GM21515 (cell line): ENCODE data around the gene HECA.
"Not testable (repeated sequence)": the region's sequence is repeated elsewhere in the genome, so short reads cannot be mapped to it uniquely, and the experiment has no call there.

Experiments used
- ATAC-seq: cut with Tn5 transposase; IDR thresholded peaks from one replicate; pipeline ENCODE4 v1.9.1; 2021; ENCODE audit not compliant: unreplicated experiment

The HECA gene

DNA sequence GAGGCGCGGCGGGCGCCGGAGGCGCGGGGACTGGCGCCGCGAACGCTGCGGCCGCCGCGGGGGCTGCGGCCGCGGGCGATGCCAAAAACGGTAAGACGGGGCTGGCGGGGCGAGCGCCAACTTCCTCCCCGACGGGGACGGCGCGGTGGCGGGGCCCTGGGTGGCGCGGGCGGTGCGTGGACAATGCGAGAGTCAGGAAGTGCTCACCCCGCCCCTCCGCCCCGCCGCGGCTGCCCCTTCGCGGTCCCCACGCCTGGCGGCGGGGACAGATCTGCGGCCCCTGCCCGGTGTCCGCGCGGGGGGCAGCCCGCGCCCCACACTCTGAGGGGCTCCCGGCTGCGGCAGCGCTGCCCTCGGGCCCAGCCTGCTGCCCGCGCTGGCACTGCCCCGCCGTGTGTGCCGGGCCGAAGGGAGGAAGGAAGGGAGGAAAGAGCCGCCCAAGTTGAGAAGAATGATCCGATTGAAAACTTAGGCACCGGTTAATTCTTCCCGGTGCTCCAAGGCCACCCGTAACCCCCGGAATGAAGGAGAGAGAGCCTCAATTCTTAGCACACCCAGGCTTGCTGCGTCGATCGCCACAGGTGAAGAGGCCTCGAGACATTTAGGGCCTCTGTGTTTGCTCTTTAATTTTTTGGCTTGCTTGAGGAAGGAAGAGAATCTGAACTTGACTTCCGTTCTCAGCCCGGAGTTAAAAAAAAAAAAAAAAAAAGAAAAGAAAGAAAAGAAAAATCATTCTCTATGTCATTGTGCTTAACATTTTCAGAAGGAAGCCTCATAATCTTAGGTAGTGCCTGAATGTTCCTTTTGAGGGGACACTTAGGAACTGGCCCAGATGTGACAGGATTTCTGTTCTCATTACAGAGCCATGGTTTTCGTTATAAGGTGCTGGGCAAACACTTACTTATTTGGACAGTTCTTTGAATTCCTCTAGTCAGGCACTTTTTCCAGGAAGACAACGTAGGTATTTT is 982 bp downstream of the HECA start:
- peak; percentile 32 for ATAC-seq

DNA sequence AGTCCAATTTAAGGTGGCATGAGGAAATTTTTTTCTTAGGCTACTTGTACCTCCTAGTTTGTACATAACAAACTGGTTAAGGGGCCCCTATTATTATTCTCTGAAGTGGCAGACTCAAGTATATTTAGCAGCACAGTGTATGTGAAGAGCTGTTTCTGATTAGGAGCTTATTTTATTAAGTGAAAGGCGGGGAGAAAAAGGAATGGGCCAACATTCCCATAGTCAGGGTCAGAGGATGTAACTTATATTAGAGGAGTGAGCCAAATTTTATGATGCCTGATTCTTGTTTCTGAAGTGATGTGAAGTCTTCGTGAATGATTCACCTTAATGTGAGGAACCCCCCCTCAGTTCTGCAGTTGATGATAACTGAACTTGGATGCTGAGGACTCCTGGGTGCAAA is 2.8 kb downstream of the HECA start:
- no peak for ATAC-seq

DNA sequence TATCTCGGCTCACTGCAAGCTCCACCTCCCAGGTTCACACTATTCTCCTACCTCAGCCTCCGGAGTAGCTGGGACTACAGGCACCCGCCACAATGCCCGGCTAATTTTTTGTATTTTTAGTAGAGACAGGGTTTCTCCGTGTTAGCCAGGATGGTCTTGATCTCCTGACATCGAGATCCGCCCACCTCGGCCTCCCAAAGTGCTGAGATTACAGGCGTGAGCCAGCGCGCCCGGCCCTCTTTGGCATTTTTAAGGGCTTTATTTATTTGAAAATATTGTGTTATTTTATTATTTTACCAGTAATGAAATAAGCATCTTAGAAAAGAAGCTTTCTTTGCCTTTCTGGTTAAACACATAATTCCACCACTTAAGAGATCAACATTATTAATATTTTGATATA is 6.0 kb downstream of the HECA start:
- not testable (repeated sequence) for ATAC-seq

DNA sequence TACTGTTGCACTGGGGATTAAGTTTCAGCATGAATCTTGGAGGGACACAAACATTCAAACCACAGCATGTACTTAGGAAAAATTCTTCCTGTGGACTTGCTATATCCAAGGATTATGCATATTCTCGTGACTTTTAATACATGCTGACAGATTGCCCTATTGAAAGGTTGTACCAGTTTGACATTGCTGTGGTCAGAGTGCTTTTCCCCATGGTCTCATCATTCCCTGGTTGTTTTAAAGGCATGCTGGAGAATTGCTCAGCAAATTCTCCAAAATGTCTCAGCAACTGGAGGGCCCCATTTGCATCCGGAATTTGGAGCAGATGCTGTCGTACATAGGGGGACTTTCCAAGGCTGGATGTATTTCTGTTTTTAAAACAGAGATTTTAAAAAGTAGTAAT is 7.4 kb downstream of the HECA start:
- no peak for ATAC-seq

DNA sequence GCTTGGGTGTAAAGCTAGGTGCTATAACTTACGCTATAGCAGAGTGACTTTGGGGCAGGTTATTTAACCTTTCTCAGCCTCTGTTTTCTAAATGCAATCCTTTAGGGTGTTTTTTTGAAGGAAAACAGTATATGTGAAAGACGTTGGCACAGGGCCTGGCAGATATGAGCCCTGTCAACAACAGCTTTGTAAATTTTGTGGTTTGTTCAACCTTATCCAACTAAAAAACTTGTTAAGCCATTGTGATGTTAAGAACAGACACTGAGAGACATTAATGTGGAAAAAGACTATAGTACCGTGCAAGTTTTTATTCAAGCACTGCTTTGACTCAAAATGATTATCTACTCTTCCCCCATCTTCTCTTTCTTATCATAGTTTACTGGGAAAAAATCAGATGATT is 8.2 kb downstream of the HECA start:
- ATAC-seq, result no peak

DNA sequence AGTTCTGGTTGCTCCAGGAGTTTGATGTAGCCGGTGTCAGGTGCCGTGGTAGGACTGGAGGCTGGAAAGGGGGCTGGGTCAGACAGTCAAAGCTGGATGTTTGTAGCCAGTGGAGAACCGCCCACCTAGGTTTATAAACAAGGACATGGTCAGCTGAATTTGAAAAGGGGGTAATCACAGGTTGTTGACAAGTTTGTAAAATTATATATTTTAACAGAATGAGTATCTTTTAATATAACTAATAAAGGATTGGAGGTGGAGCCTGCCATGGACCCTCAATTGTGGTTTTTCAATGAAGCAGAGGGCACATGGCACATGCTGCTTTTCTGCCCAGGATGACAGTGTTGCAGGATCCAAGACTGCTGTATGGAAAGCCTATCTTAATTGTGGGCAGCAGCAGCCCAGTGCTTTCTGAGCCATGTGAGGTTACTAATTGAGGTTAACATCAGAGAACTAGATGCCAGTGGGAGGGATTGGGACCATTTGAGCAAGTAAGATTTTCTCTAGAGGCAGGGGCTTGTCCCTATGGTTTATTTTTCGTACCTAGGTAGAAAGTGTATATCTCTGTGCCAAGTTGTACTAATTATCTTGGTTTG is 9.7 kb downstream of the HECA start:
- no peak for ATAC-seq

DNA sequence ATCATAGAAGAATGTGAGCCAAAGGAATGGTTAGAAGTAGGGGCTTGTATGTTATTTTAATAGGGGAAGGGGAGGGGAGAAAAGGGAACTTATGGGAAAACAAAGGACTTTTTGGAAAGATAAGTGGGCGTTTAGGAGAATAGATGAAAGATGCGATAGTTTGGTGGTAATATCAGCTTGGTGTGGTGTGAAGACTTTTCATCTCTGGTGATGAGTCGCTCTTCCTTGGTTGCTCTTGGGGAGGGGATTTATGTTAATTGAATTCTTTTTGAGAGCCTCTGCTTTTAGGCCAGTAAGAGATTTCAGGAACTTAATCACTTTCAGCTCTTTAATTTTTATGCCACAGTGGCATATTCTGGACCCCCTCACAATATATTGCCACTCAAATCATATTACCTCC is 10.8 kb downstream of the HECA start:
- ATAC-seq, result no peak

DNA sequence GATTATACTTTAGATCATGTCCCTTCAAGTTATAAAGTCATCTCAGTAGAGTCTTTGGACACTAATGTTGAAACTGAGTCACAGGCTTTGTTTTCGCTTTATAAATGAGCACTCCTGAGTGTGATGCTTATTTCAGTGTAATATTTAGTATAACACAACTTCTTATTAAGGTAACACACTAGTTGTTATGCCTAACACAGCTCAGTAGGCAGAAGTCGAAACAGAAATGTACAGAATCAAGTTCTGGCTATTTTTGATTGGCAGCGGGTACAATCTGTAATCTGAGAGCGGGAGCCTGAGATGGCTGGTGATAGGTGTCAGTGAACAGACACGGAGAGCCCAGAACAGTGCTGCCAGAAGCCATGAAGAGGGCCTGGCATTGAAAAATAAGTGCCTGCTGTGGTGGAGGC is 11.4 kb downstream of the HECA start:
- ATAC-seq, result peak; percentile 44

DNA sequence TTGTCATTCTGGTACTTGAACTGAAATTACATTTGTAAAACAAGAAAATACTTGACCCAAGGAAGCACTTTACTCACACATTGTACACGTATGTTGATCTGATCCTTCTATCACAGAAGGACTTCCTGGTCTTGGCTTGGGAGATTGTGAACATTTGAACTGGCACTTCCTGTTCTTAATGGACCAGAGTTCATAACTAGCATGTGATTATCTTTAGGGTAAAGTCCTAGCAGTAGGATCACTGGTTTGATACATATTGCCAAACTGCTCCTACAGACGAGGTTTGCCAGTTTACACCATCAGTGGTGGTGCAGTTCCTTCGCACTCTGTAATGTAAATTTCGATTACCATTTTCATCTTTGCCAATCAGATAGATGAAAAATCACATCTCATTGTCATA is 12.7 kb downstream of the HECA start:
- ATAC-seq, result no peak

DNA sequence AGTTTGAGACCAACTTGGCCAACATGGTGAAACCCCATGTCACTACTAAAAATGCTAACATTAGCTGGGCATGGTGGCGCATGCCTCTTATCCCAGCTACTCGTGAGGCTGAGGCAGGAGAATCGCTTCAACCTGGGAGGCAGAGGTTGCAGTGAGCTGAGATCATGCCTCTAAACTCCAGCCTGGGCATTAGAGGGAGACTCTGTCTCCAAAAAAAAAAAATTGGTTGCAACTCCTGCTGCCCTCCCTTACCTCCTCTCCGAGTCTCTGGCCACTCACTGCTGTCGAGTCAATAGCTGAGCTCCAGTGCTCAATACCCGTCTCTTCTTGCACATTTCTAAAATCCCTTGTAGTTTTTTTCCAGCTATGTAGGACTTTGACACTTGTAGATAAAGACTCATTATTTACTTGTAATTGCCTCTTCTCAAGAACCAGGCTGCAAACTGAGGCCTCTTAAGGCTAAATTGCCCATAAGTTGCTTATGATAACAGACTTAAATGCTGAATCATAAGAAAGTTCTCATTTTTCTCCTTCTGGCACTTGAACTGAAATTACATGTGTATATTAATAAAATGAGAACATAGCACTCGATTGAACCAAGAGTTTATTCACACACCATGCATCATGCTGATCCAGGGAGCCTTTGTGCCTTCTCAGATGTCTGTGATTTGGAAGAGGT is 13.8 kb downstream of the HECA start:
- no peak for ATAC-seq

DNA sequence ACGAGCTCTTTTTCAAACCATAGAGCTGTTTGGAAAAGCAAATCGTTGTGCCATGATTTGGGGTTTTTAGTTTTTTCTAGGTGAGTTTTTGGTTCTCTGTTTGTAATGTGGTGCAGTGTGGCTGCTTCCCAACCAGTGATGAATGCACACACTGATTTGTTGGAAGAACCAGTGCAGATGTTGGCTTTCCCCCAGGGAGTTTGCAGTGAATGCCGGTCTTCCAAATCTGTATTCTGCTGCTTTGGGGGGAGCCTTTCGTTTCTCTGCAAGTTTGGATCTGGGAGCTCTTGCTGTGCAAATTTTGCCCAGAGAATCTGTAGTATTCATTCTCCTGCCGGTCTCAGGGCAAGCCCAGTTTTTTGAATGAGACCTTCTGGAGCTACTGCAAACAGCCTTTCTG is 14.5 kb downstream of the HECA start:
- ATAC-seq, result no peak

DNA sequence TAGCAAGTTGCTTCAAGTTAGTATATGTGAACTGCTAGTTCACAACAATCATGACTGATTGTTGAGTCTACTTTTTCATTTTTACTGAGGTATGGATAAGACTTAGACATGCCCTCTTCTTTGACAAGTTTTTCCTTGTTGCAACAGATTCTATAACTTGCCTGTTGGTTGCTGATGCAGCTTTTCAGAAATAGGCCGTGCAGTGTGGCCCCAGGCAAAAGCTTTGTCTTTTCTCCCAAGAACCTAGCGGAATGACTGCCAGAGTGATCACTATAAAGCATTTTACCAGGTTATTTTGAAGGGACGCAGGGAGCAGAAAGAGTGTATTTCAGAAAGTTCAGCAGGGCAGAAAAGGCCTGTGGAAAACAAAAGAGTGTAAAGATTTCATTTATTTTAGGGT is 16.0 kb downstream of the HECA start:
- no peak for ATAC-seq

DNA sequence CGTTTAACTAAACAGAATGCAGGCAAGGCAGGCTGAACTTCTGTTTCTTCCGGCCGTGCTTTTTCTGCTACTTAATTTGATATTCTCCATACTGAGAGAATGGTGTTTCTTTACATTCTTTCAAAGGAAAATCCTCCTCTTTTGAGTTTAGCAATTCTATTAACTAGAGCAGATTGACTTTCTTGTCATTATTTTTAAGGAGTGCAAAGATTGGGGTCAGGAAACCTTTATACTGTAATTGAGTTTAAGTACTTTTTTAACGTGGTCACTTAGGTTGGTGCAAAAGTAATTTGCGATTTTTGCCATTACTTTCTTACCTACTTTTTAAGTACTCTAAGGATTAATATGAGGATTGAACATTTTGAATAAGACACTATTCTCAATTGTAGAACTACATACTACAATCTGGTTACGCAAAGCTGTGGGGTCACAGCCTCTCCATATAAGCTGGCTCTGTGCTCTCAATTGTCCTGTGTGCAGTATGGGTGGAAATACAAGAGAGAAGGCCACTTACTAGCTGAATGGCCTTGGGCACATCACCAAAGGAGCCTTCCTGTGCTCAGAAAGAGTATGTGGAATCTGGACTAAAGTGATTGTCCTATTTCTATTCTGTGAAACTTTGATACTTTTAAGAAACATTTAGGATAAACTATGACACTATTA is 16.7 kb downstream of the HECA start:
- ATAC-seq, result no peak

DNA sequence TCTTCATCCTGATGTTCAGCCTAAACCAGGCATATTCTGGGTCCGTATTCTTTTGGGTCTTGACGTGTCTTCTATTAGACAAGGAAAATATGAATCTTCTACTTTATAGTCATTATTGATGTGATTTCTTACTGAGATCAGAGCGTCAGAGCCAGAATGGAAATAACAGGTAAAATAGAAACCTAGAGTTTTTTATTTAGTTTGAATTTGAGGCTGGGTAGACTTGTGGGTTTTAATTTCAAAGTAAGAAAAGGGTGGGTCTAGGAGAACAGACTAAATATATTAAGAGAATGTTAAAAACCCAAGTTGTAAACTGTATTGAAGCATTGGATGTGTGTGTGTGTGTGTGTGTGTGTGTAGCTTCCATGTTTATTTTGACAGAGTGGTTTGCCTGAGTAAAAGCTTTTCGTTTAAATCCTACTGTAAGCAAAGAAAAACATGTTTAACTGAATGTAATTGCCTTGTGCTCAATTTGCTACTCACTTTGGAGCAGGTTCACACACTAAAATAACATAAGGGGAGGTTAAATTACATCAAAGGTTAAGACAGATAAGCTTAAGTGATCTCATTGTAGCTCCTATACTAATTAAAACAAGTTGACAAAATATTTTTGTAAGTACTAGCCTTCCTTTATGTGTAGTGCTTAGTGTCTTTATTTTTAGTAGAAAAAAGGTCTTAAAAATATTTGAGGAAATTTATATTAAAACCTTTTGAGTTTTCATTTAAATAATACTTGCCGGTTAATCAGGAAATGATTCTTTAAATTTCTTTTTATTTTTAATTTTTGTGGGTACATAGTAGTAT is 17.4 kb downstream of the HECA start:
- no peak for ATAC-seq

DNA sequence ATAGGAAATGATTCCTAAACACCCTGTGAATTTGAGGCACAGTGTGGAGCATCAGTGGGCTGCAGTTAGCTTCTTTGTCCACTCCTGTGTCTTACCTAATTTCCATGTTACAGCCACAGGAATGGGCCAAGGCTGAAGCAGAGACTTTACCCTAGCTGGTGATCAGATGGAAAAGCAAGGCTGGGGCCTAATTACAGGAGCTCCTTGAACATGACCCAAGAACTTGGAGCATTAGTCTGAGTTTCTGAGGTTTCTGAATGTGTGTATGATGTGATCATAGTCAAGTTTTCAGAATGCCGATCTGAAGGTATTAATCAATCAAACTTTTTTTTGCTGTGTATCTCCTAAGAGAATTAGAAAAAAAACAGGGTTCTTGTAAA is 18.0 kb downstream of the HECA start:
- ATAC-seq, result no peak

DNA sequence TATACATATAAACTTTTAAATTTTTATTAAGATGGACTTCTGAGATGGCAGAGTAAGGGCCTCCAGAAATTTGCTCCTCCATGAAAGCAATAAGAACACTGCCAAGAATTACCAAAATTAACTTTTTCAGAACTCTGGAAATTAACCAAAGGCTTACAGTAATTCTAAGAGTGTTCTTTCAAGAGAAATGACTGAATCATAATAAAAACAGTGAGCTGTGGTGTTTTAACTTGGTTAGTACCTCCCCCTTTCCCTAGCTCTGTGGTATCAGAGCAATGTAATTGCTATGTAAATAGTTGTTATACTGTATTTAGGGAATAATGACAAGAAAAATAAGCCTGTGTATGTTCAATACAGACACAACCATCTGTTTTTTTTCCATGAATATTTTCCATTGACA is 19.0 kb downstream of the HECA start:
- no peak for ATAC-seq

DNA sequence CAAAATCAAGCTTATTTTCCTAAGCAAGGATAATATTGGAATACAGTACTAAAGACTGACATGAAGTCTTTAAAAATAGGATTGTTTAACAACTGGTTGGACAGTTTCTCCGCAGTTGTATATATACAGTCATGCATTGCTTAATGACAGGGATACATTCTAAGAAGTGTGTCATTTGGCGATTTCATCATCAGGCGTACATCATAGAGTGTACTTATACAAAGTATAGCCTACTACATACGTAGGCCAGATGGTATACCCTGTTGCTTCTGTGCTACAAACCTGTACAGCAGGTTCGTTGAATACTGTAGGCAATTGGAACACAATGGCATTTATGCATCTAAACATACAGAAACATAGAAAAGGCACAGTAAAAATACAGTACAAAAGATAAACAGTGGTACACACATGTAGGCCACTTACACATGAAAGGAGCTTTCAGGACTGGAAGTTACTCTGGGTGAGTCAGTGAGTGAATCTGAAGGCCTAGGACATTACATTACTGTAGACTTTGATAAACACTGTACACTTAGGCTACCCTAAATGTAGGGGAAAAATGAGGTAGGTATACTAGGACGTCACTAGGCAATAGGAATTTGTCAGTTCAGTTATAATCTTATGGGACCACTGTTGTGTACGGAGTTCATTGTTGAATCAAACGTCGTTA is 20.1 kb downstream of the HECA start:
- ATAC-seq, result no peak

DNA sequence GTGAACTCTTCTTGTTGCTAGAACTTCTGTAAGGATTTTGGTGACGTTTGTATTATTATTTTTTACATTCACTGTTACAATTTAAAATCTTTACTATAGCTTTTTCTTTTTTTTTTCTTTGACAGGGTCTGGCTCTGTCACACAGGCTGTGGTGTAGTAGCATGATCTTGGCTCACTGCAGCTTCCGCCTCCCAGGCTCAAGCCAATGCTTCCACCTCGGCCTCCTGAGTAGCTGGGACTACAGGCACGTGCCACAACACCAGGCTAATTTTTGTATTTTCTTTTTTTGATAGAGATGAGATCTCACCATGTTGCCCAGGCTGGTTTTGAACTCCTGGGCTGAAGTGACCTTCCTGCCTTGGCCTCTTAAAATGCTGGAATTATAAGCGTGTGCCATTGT is 21.2 kb downstream of the HECA start:
- no peak for ATAC-seq

DNA sequence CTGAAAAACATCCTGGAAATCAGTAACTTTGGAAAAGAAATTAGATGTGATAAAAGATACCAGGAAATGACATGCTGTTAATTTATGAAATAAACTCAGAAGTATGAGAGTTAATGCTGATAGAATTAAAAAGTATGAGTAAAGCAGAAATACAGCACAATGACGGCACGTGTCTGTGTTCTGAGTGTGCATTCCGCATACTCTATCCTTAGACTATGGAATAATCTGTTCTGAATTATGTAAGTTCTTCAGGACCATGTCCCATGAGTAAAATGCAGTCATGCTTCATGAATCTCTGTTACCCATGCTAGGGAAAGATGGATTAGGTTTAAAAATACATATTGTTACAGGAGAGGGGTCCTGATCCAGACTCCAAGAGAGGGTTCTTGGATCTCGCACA is 21.7 kb downstream of the HECA start:
- no peak for ATAC-seq

DNA sequence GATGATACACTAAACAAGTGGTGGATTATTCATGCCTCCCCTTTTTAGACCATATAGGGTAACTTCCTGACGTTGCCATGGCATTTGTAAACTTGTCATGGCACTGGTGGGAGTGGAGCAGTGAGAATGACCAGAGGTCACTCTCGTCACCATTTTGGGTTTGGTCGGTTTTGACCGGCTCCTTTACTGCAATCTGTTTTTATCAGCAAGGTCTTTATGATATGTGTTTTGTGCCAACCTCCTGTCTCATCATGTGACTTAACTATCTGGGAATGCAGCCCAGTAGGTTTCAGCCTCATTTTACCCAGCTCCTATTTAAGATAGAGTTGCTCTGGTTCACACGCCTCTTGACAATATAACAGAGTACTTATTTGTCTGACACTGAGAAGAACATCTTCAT is 22.2 kb downstream of the HECA start:
- not testable (repeated sequence) for ATAC-seq
